Measurements from ENCODE around the gene SPTLC2.
A peak's percentile ranks its signal among the peaks of the same experiment; 100 is the strongest.
"Not testable (repeated sequence)": the region's sequence is repeated elsewhere in the genome, so short reads cannot be mapped to it uniquely, and the experiment has no call there.

The SPTLC2 gene

GRCh38 chr14:77620222-77620870, 3.9 kb upstream of the SPTLC2 start:
- no peak for DNase-seq

DNA sequence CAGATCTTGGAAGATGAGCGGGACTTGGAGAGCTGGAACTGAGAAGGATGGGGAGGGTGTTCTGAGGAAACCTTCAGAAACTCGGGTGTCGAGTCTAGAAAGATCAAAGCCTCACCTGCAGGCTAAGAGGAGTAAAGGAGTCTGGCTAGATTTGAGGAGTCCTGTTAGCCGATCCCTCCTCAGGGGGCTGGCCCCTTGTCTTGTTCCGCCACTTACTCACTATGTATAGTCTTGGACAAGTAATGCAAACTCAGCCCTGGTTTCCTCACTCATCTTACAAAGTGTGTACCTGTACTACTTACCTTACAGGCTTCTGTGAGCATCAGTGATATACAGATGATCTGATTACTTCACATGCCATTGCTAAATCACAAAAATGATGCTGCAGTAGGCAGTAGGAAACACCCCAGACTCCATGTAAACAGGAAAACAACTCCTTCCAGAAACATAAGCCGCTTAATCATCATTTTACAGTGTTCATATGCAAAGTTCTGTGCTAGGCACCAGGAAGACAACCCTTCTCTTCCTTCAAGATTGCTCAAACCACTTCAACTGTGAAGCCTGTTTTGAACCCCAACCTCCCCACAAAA, 2.0 kb upstream of the SPTLC2 start:
- no peak for DNase-seq

DNA sequence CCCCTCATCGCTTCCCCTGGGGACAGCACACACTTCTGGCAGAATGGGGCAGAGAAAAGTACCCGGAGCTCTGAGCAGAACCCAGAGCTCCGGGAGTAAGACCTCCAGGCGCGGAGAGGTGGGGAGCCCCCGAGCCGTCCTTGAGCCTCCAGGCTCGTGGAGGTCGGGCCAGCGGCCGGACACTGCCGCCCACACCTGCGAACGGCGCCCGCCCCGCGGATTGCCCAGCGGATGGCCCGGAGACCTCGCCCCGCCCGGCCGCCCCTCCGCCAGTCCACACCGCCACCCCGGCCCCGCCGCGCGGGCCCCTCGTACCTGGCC, 344 bp downstream of the SPTLC2 start:
- peak; percentile 2 for DNase-seq

- peak; percentile 3 for DNase-seq
These were observed 890 bp downstream of the SPTLC2 start for GRCh38 chr14:77615361-77616132.

DNA sequence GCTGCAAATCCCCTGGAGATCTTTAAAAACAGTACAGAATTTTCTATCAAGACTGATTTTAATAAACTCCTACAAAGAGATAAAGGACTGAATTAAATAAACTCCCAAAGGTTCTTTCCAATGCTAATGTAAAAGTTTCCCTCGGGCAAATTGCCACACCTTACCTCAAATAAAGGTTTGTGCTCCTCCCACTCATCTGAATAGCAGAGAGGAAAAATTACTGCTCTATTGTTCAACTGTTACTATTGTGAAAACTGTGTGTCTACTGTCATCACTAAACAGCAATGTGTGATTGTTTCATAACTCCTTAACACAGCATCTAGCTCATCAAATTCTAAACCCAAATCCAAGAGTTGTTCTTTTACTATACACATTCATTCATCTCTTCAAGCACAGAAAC, 3.2 kb downstream of the SPTLC2 start:
- DNase-seq: no peak

- no peak for DNase-seq
These were observed 4.3 kb downstream of the SPTLC2 start for GRCh38 chr14:77612011-77612620.

- no peak for DNase-seq
These were observed 5.9 kb downstream of the SPTLC2 start for GRCh38 chr14:77610553-77610952.

GRCh38 chr14:77609922-77610321, 6.5 kb downstream of the SPTLC2 start:
- DNase-seq: no peak

- DNase-seq: peak; percentile 1
These were observed 8.6 kb downstream of the SPTLC2 start for GRCh38 chr14:77607741-77608302.

DNA sequence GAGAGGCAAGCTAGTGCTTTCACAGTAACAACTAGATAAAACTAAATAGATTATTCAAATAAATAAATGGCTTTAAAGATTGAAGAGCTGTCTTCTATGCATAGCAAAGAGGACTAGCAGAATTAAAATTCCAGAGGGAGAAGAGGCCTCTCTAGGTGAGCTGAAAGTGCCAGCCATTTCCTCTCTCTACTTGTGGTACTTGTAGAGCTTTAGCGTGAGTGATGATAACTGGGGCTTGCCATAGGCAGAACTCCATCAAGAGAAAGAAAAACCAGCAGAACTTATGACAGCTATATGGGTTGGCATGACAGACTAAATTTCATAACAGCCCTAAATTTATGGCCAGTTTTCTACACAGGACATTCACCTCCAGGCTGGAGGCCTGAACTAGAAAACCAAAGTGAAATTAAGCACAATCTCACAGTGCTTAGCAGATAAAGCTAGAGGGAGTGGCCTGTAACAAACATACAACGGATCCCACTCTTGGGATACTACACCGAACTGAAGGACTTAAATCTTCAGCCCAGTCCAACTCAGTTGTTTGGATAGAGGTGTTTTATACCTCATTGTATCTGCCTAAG, 11.0 kb downstream of the SPTLC2 start:
- no peak for DNase-seq

DNA sequence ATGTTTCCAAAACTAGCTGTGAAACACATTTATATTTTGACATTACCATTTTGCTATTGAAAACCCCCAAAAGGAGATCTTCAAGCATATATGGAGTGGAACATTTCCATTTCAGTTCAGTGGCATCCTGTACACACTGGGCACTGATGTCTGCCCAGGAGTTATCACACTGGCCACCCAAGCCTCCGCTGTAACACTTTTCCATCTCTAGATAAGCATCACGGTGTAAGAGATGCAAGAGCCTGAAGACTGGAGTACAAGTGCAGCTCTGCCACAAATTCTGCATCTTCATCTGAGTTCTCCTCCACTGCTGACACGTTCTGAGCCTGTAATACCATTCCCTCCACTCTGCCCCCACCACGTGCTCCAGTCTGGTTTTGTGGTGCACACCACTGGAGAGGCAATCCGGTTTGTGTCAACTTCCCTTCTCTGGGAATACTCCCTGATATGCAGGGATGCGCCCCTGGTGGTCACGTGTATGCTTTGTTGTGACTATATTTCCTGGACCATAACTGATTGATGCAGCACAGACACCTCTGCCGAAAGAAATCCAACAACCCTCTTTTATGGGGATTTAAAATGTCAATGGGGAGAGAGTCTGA, 12.7 kb downstream of the SPTLC2 start:
- DNase-seq: no peak

GRCh38 chr14:77603031-77603430, 13.4 kb downstream of the SPTLC2 start:
- DNase-seq: no peak

DNA sequence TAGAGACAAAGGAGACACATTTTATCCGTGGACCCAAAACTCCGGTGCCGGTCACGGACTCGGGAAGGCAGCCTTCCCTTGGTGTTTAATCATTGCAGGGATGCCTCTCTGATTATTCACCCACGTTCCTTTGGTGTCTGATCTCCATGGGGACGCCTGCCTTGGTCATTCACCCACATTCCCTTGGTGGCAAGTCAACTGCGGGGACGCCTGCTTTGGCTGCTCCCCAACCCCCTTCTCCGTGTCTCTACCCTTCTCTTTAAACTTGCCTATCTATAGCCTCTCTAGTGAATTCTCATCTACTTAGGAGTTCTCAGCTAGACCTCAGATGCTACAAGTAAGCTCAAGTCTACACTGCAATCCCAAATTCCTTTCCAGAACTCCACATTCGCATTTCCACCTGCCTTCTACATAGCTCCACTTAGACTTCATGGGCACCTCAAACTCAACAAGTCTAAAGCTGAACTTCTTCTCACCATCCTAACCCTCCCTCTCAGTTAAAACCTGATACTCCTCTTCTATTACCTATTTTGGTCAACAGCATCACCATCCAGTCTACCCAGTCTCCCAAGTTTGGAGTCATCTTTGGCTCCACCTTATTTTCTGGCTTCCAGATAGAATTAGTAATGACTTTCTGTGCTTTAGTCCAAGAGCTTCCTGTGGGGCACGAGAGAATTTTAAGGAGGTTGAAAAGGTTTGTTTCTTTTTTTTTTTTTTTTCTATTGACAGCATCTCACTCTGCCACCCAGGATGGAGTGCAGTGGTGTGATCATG, 14.4 kb downstream of the SPTLC2 start:
- DNase-seq: no peak

- DNase-seq: no peak
These were observed 16.5 kb downstream of the SPTLC2 start for GRCh38 chr14:77599889-77600288.

DNA sequence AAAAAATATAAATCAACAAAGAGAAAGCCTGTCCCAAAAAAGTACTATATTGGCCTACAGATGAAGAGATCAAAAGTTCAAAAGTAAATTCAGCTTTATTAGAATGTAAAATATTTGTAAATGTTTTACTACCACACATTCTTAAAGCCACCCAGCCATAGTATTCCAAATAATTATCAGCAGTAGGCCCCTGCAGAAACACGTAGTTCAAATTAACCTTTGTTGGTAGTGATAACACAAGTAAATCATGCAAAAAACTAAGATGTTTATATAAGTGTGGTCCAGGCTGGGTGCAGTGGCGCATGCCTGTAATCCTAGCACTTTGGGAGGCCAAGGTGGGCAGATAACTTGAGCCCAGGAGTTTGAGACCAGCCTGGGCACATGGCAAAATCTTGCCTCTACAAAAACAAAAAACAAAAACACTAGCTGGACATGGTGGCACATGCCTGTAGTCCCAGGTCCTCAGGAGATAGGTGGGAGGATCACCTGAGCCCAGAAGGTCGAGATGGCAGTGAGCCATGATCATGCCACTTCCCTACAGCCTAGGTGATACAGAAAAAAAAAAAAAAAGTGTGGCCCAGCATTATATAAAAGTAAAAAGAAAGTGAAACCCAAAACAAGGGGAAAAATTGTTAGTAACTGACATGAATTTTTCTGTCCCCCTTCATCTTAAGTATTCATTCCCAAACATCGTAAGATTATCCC, 17.9 kb downstream of the SPTLC2 start:
- no peak for DNase-seq

DNA sequence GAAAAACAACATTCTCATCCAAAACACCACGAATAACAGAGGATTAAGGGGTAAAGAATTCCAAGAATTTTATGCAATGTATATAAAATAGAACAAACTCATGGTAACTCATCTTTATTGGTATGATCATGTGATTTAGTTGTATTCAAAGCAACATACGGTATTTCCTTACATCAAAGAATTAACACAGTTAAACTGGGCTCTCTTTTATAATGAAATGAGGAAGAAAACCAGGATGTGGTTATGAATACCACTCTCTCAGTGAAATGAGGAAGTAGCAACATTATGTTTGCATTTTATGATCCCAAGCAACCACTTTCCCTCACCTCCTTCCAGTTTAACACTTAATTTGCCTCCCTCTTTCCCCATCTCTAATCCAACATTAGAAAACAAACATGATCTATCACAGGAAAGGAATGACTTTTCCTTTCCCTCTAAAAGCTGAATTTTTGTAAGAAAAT, 22.9 kb downstream of the SPTLC2 start:
- no peak for DNase-seq

- DNase-seq: no peak
These were observed 25.5 kb downstream of the SPTLC2 start for GRCh38 chr14:77590845-77591485.

DNA sequence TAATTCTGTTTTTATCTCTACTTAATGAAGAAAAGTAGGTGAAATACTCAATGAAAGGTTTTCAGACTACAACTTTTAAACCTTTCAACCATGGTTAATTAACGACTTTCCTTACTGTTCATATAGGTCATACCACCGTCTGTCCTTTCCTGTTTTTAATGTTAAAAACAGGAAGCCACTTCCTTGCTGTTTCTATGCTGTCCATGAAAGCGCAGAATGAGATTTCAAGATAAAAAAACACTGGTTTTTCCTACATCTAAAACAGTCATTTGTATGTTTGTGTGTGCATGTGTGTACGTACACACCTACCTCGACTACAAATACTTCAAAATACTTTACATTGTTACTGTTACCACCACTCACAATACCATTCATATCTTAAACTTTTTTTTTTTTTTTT, 27.3 kb downstream of the SPTLC2 start:
- DNase-seq: no peak

DNA sequence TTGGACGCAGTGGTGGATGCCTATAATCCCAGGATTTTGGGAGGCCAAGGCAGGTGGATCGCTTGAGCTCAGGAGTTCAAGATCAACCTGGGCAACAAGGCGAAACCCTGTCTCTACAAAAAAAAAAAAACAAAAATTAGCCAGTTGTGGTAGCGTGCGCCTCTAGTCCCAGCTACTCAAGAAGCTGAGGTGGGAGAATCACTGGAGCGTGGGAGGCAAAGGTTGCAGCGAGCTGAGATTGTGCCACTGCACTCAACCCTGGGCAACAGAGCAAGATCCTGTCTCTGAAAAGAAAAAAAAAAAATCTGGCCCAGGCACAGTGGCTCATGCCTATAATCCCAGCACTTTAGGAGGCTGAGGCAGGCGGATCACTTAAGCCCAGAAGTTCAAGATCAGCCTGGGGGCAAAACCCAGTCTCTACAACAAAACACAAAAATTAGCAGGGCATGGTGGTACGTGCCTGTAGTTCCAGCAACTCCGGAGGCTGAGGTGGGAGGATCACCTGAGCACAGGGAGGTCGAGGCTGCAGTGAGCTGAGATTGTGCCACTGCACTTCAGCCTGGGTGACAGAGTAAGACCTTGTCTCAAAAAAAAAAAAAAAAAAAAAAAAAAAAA, 27.9 kb downstream of the SPTLC2 start:
- not testable (repeated sequence) for DNase-seq

- DNase-seq: no peak
These were observed 31.1 kb downstream of the SPTLC2 start for GRCh38 chr14:77585385-77585784.

Measured in stimulated activated CD4-positive, alpha-beta T cell treated with anti-CD3 and anti-CD28 coated beads, Interleukin-12 subunit alpha, Interleukin-12 subunit beta, amount 100 ng/mL, for 4 hours (primary cell).